HCT116 (cell line): ENCODE data around the gene LCP1.
"Not testable (repeated sequence)": the region's sequence is repeated elsewhere in the genome, so short reads cannot be mapped to it uniquely, and the experiment has no call there.

Experiments
- CEBPB ChIP-seq: IDR thresholded peaks from 2 replicates; pipeline ENCODE4 v1.6.1; 2012; ENCODE audit warnings: low read depth
- CTCF ChIP-seq, 3 experiments: fragments of 200-600 bp in 1 of 3; sonication (generic) in 1 of 3; IDR thresholded peaks in 2 of 3; conservative IDR thresholded peaks in 1 of 3; 2 replicates each; pipeline ENCODE4 v1.5.1; 2012 to 2017; ENCODE audit warnings: low read depth in 2 of 3, low read length in 2 of 3, antibody characterized with exemption in 1 of 3, borderline replicate concordance in 1 of 3, control low read depth in 1 of 3, mild to moderate bottlenecking in 1 of 3, mixed read lengths in 1 of 3, mixed run types in 1 of 3, moderate library complexity in 1 of 3; ENCODE audit not compliant: insufficient read depth in 1 of 3
- ELF1 ChIP-seq: IDR thresholded peaks from 2 replicates; pipeline ENCODE4 v1.6.1; 2012; ENCODE audit warnings: low read depth, borderline replicate concordance
- EZH2 ChIP-seq: fragments of 200-600 bp; sonication (generic); IDR thresholded peaks from 2 replicates; pipeline ENCODE4 v1.6.1; 2017; ENCODE audit warnings: antibody characterized with exemption, mixed run types
- POLR2A ChIP-seq: IDR thresholded peaks from 2 replicates; pipeline ENCODE4 v1.7.0; 2011; ENCODE audit warnings: borderline replicate concordance; ENCODE audit not compliant: insufficient read depth, insufficient read length; ENCODE audit errors: extremely low read depth
- POLR2AphosphoS5 ChIP-seq: IDR thresholded peaks from 2 replicates; pipeline ENCODE4 v1.6.1; 2011; ENCODE audit warnings: mild to moderate bottlenecking, low read depth, low read length, moderate library complexity
- SIN3A ChIP-seq: IDR thresholded peaks from 2 replicates; pipeline ENCODE4 v1.6.1; 2012; ENCODE audit warnings: low read depth
- TF ChIP-seq, protein P1 (sequence below): IDR thresholded peaks from 2 replicates; pipeline ENCODE4 v1.6.1; 2012

DNA sequence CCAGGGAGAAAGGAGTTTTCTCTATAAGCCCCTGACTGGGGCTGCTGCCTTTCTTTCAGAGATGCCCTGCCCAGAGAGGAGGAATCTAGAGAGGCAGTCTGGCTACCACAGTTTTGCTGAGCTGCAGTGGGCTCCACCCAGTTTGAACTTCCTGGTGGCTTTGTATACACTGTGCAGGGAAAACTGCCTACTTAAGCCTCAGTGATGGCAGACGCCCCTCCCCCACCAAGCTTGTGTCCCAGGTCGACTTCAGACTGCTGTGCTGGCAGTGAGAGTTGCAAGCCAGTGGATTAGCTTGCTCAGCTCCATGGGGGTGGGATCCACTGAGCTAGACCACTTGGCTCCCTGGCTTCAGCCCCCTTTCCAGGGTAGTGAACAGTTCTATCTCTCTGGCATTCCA lies 38.3 kb upstream of the LCP1 start:
- not testable (repeated sequence) for TF ChIP-seq EZH2; ELF1; CTCF (IDR thresholded peaks at IDR 0.05 in 2 of 3, conservative IDR thresholded peaks at IDR 0.05 in 1 of 3; ENCODE audit: borderline replicate concordance in 1 of 3, insufficient read depth in 1 of 3, low read depth in 2 of 3, low read length in 2 of 3); SIN3A; POLR2AphosphoS5; POLR2A; CEBPB
- TF ChIP-seq, protein P1, sequence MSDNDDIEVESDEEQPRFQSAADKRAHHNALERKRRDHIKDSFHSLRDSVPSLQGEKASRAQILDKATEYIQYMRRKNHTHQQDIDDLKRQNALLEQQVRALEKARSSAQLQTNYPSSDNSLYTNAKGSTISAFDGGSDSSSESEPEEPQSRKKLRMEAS = not testable (repeated sequence)
